ENCODE results near the gene CHI3L1.

The CHI3L1 gene

GRCh38 chr1:203150511-203151297 lies 35.8 kb downstream of the CHI3L1 start:
- DNase-seq: no peak

GRCh38 chr1:203149188-203149840 lies 37.2 kb downstream of the CHI3L1 start:
- no peak for DNase-seq

DNA sequence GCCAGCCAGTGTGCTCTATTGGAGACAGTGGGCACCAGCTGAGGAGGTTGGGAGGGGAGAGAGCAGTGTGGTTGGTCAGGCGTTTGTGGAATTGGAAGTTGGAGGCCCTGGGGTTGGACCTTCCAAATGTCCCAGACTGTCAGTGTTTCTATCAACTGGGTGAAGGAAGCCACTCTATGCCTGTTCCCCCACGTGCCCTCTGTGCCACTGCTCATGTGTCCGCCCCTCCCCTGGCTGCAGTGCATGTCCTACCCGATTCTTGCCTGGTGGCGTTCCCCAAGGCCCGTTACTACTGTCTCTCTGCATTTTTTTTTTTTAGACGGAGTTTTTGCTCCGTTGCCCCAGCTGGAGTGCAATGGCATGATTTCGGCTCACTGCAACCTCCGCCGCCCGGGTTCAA lies 37.9 kb downstream of the CHI3L1 start:
- DNase-seq: no peak

- no peak for DNase-seq
Measured at GRCh38 chr1:203148127-203148526, 38.4 kb downstream of the CHI3L1 start.

GRCh38 chr1:203147376-203147775 lies 39.1 kb downstream of the CHI3L1 start:
- no peak for DNase-seq

DNA sequence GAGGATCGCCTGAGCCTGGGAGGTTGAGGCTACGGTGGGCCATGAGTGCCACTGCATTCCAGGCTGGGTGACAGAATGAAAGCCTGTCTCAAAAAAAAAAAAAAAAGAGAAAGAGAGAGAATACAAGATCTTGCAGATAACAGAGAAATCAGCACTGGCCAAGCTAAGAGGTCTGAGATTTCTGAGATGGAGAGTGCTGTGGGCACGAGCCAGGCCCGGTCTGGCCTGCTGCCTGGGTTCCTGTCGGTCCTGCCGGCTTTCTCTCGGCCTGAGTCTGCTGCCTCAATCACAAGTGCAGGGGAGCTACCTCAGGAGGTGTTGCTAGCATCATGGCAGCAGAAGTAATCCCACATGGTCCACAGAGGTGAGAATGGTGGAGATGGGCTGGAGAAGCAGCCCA lies 40.0 kb downstream of the CHI3L1 start:
- no peak for DNase-seq

DNA sequence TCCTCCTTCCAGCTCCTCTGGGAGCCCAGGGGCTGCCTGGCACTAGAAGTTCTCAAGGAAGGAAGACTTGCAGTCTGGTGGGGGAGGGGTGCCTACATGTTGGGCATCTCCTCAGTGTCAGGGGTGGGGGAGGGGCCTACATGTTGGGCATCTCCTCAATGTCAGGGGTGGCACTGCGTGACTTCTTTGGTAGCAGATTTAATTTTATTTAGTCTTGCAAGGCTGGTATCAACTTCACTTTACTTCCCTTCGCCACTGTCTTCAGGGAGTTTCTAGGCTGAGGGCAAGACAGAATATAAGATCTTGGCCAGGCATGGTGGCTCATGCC lies 40.5 kb downstream of the CHI3L1 start:
- DNase-seq: no peak

GRCh38 chr1:203145321-203146041 lies 41.0 kb downstream of the CHI3L1 start:
- DNase-seq: no peak

DNA sequence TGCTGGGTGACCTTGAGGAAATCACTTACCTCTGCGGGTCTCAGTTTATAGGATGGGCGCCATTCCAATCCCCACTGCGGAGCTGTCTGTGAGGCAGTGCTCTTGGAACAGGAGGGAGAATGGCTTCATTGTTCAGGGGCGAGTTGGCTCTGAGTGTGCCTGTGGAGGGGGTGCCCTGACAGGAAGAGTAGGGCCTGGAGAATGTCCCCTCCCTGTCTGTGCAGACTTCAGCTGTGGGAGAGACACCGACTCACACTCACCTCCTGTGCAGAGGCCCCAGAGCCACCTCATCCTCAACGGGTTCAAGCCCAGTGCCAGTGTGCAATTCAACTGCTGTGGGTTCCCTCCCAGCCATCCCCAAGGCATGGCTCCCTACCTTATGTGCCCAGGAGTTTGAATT lies 41.8 kb downstream of the CHI3L1 start:
- DNase-seq: peak; percentile 18

- DNase-seq: no peak
Measured at GRCh38 chr1:203143641-203144040, 42.9 kb downstream of the CHI3L1 start.

DNA sequence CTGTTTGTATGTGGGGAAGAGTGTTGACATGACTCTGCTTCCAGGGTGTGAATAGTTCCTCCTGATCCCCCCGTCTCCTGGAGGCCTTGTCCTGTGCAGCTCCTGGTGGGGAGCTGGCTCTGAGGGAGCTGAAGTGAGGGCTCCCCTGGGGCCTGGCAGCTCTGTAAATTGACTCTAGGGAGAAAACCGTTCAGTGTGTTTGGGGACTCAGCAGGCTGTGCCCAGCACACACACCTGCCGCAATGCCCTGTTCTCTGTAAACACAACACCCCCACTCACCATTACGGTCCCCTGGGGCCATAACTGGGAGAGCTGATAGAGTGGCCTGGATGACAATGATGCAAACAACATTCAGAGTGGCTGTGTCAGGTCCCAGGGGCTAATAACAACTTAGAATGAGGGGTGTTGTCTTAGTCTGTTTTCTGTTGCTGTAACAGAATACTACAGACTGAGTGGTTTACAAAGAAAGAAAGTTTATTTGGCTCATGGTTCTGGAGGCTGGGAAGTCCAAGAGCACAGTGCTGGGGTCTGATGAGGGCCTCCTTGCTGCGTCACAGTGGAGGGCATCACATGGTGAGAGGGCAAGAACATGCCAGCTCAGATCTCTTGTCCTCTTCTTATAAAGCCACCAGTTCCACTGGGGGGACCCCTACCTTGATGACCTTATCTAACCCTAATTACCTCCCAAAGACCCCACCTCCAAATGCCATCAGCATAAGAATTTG lies 43.7 kb downstream of the CHI3L1 start:
- DNase-seq: no peak

DNA sequence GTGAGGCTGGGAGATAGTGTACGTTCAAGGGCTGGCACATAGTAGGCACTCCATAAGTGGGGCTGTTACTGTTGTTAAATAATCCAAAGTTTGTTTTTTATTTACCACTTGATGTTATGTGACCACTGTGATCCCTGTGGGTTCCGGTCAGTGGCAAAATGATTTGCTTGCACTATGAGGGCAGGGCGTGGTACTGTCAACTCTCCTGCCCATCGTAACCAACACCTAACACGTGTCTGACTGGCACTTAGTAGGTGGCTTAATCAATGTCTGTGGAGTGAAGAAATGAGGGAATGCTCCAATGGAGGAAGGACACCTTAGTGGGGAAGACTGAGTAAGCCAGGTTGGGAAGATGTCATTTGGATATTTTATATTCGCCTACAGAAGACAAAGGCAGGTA lies 44.4 kb downstream of the CHI3L1 start:
- DNase-seq: no peak

DNA sequence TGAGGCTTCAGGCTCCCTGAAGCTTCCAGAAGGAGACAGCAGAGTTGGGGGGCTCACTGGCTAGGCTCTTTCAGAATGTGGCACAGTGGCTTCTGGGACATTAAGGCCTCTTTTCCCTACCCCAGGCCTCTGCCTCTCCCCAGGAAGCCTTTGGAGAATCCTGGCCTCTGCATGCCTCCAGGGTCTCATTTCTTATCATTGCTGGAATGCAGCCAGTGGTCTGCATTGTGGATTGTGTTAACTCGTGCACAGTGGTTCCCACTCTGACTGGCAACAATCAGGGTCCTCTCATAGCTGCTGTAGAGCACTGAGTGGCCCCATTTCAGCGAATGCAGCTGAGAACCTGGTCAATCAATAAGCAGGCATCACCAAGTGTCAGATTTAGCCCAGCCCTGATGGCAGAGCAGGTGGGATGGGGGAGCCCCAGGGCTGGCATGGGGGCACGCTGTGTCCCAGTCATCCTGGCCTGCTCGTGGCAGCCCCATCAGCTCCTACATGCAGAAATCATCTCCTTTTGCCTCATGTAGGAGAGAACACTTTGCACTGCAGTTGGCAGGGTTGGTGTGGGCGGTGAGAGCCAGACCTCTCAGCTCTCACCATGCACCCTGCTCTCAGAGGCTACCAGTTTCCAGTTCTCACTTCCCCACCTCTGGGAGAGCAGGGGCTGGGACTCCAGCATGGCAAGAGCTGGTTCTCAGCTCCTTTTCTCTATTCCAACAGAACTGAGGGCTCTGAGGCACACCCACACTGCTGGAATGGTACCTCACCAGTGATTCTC lies 45.6 kb downstream of the CHI3L1 start:
- DNase-seq: no peak

DNA sequence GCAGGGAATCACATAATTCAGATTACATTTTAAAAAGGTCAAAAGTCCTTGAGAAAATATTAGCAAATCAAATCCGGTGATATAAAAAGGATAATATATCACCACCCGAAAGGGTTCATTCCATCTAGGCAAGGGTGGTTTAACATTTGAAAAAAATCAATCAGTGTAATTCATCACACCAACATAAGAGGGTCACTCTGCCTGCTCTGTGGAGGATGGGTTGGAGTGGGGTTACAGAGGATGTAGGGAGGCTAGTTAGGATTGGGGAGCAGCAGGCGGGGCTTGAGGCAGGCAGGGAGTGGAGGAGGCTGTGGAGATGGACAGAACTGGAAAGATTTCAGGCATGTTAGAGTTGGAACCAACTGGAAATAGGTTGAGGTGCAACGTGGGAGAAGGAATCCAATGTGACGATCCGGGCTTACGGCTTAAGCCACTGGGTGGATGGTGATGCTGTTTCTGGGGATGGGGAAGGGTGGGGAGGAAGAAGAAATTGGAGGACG lies 46.5 kb downstream of the CHI3L1 start:
- no peak for DNase-seq

DNA sequence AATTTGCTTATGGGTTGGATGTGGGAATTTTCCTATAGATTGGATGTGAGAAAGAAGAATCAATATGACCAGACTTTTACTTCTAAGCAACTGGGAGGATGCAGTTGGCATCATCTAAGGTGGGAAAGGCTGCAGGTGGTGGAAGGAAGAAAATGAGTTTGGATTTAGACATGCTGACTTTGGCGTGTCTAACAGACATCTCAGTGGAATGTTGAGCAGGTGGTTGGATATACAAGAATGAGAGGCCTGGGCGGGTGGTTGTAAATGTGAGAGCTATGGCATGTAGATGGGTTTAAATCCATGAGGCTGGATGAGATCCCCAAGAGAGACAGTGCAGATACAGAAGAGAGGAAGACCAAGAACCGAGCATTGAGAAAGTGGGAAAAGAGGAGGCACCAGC lies 48.4 kb downstream of the CHI3L1 start:
- DNase-seq: no peak

GRCh38 chr1:203137324-203137723 lies 49.2 kb downstream of the CHI3L1 start:
- DNase-seq: no peak

- DNase-seq: no peak
Measured at GRCh38 chr1:203136409-203137042, 50.0 kb downstream of the CHI3L1 start.

GRCh38 chr1:203135636-203136305 lies 50.7 kb downstream of the CHI3L1 start:
- DNase-seq: no peak

- DNase-seq: no peak
Measured at GRCh38 chr1:203133970-203134725, 52.4 kb downstream of the CHI3L1 start.

DNA sequence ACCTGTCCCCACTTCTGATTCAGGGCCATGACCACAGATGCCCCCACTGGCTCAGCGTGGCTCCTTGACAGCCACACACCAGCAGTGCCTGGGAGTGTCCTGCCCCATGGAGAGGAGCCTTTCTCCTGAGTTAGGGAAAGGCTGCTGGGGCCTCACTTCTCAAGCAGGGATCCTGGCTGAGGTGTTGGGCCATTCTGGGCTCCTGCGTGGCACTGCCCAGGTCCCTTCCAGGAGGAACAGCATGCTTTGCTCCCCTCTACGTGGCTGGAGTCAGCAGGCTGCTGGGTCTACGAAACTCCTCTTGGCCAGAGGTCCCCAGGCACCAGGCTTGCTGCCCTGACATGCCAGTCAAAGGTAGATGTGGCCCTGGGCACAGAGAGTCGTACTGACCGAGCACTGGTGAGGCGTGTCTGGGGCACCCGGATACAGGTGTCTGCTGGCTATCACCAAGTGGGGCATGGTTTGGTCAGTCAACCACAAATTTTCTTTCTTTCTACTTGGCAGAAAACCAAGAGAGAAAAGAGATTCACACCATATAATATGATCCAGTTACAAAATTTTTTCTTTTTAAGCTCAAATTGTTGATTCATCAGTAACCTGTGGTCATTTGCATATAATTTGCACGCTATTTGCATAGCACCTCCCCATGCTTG lies 54.8 kb downstream of the CHI3L1 start:
- DNase-seq: no peak

All from fibroblast of skin of back (primary cell).